ENCODE results near the gene C5orf34.

C5orf34 gene

DNA sequence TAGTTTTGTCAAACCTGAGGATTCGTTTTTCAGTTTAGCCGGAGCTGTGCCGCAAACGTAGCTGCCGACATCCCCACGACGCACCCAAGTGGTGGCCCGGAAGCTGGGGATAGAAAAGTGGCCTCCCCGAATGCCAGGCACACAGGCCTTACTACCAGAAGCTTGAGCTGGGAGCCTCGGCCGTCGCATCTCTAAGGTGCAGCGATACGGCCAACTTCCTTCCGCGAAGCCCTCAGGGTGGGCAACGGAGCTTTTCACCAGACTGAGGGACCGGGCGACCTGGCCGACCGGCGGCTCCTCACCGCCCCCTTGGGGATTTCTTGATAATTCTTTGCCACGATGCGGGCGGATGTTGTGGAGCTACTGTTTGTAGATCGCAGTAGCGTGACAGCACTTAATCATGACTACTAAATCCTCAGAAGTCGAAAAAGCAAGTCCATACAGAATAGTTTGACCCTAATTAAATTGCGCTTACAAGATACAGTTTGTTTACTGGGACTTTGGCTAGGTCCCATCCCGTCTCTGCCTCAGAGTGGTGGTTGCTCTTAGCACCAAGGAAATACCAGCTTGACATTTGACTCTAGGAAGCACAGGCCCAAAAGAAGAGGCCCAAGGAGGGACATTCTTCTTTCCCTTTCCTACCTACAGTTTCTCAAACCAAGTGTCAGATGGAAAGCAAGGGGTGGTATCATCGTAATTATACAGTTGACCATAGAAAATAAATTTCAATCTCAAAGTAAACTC lies 30.7 kb downstream of the C5orf34 start:
- Histone ChIP-seq H3K36me3 (replicated peaks; ENCODE audit: insufficient read depth, low read length) (no peaks in the 10 kb centered on the region), H3K4me2 (ENCODE audit: low read depth, low read length) (peak overlapping the region; percentile 99), H3F3A (ENCODE audit: insufficient read depth, low read length) (peaks cover 18% of the 10 kb centered on the region), H3K27ac (ENCODE audit: low read length) (peak overlapping the region; percentile 94), H3K9me2 (replicated peaks; ENCODE audit: insufficient read depth, low read length) (no peaks in the 10 kb centered on the region), H3K27me3 (replicated peaks; ENCODE audit: insufficient read depth, low read length) (no peaks in the 10 kb centered on the region), H3K9me3 (replicated peaks; ENCODE audit: insufficient read depth, low read length) (no peaks in the 10 kb centered on the region), H4K20me1 (ENCODE audit: insufficient read depth, low read length) (no peaks in the 10 kb centered on the region), H2AFZ (ENCODE audit: low read length) (peak overlapping the region; percentile 96), H3K4me3 (ENCODE audit: low read length) (peak overlapping the region; percentile 91), H3K4me1 (ENCODE audit: low read length) (peaks cover 7% of the 10 kb centered on the region), H3K9ac (ENCODE audit: low read length) (peak overlapping the region; percentile 96), H3K79me2 (ENCODE audit: low read length) (peaks cover 16% of the 10 kb centered on the region)
- TF ChIP-seq, protein P1, sequence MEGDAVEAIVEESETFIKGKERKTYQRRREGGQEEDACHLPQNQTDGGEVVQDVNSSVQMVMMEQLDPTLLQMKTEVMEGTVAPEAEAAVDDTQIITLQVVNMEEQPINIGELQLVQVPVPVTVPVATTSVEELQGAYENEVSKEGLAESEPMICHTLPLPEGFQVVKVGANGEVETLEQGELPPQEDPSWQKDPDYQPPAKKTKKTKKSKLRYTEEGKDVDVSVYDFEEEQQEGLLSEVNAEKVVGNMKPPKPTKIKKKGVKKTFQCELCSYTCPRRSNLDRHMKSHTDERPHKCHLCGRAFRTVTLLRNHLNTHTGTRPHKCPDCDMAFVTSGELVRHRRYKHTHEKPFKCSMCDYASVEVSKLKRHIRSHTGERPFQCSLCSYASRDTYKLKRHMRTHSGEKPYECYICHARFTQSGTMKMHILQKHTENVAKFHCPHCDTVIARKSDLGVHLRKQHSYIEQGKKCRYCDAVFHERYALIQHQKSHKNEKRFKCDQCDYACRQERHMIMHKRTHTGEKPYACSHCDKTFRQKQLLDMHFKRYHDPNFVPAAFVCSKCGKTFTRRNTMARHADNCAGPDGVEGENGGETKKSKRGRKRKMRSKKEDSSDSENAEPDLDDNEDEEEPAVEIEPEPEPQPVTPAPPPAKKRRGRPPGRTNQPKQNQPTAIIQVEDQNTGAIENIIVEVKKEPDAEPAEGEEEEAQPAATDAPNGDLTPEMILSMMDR (IDR thresholded peaks at IDR 0.05; ENCODE audit: low read length): peak; percentile 77
- no peak for TF ChIP-seq EZH2 (optimal IDR thresholded peaks at IDR 0.05; ENCODE audit: low read depth, low read length)
- peak; percentile 89 for DNase-seq

DNA sequence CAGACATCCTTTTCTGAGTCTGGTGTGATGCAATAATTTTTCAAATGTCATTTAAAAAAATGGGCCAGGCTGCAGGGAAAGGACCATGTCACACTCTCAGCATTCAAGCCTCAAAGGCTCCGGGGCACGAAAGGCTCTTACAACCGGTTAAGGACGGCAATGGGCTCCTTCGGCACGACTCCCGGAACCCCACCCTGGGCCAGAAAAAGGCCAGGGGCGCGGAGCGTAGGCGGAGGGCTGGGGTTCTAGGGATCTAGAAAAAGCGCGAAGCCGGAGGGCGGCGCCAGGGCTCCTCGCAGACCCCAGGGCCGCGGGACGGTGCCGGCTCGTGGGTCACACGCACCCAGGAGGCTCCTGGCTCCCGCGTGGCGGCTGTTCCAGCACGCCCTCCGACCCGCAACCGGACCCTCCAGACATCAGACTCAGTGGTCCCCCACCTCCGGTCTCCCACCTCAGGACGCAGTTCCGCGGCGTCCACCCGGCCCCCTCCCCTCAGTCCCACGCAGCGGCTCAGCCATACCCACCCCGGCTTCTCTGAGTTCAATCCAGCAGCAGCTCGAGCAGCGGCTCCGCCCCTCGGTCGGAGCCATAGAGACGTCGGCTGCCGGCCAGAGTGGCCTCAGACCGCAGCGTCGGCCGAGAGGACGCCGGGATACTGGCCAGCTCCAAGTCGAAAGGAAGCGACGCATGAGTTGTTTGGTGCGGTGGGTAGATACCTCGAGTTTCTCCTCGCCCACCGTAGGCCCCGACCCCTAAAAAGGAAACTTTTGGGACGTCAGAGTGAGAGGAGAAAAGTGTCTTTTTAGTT lies 31.4 kb downstream of the C5orf34 start, which contains the start of gene TMEM267:
TMEM267 (minus strand) TSS at position 568 of the 808 bp plus-strand sequence. CDS start 29,896 bp downstream, outside the sequence.
- H3F3A ChIP-seq (ENCODE audit: insufficient read depth, low read length): peaks cover 18% of the 10 kb centered on the region
- TF ChIP-seq EZH2 (optimal IDR thresholded peaks at IDR 0.05; ENCODE audit: low read depth, low read length) (no peak), EZH2phosphoT487 (IDR thresholded peaks at IDR 0.05; ENCODE audit: low read length) (no peak)
- TF ChIP-seq, protein P1 (IDR thresholded peaks at IDR 0.05; ENCODE audit: low read length): no peak
- DNase-seq: peak; percentile 96
- H3K9ac ChIP-seq (ENCODE audit: low read length): peak within 1 kb of the TSS; percentile 96
- peak within 1 kb of the TSS; percentile 94 for H3K27ac ChIP-seq (ENCODE audit: low read length)
- no peaks in the 10 kb centered on the region for H3K27me3 ChIP-seq (replicated peaks; ENCODE audit: insufficient read depth, low read length)
- H3K9me3 ChIP-seq (replicated peaks; ENCODE audit: insufficient read depth, low read length): no peaks in the 10 kb centered on the region
- H3K4me3 ChIP-seq (ENCODE audit: low read length): peak within 1 kb of the TSS; percentile 91
- no peaks in the 10 kb centered on the region for H3K36me3 ChIP-seq (replicated peaks; ENCODE audit: insufficient read depth, low read length)
- H3K79me2 ChIP-seq (ENCODE audit: low read length): peaks cover 16% of the 10 kb centered on the region
- peaks cover 7% of the 10 kb centered on the region for H3K4me1 ChIP-seq (ENCODE audit: low read length)
- no peaks in the 10 kb centered on the region for H4K20me1 ChIP-seq (ENCODE audit: insufficient read depth, low read length)
- H3K9me2 ChIP-seq (replicated peaks; ENCODE audit: insufficient read depth, low read length): no peaks in the 10 kb centered on the region
- peak within 1 kb of the TSS; percentile 99 for H3K4me2 ChIP-seq (ENCODE audit: low read depth, low read length)
- peak within 1 kb of the TSS; percentile 96 for H2AFZ ChIP-seq (ENCODE audit: low read length)

DNA sequence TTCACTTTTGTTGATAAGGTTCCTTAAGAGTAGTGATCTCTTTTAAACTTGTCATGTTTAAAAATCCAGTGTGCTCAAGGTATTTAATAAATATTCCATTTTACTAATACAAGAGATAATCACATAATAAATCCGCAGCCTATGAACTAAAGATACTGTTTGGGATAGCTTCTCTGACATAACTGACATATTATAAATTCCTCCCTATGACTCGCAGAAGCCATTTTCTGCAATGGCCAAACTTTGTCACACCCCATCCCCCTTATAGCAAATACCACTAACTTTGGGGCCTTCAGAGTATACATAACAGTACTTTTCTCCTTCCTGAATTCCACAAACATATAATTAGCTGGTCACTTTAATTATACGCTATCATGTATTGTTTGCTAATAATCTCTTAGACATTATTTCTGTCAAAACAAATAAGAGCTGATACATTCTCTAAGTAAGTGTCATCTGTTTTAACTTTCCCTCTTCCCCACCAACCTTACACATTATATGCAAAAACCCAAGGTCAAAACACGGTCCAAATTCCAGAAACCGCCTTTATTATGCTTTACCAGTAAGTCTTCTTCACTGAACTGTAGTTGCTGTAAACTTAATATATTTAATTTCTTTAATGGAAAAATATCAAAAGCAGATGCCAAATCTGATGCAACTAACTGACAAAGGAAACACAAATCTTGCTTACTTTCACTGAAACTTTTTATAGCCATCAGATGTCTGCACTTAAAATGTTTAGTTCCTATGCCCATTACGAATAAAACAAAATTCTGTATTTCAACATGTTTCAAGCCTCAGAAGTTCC lies 32.3 kb downstream of the C5orf34 start:
- no peak for DNase-seq
- Histone ChIP-seq H3K36me3 (replicated peaks; ENCODE audit: insufficient read depth, low read length) (no peaks in the 10 kb centered on the region), H3F3A (ENCODE audit: insufficient read depth, low read length) (peaks cover 18% of the 10 kb centered on the region), H3K4me3 (ENCODE audit: low read length) (peak overlapping the region; percentile 91), H2AFZ (ENCODE audit: low read length) (peak overlapping the region; percentile 96), H3K27ac (ENCODE audit: low read length) (peak overlapping the region; percentile 94; the same call in 1 of the 2 replicates), H3K4me1 (ENCODE audit: low read length) (peaks cover 7% of the 10 kb centered on the region), H3K9me3 (replicated peaks; ENCODE audit: insufficient read depth, low read length) (no peaks in the 10 kb centered on the region), H3K9me2 (replicated peaks; ENCODE audit: insufficient read depth, low read length) (no peaks in the 10 kb centered on the region), H3K9ac (ENCODE audit: low read length) (peak overlapping the region; percentile 96), H3K4me2 (ENCODE audit: low read depth, low read length) (peak overlapping the region; percentile 99), H4K20me1 (ENCODE audit: insufficient read depth, low read length) (no peaks in the 10 kb centered on the region), H3K27me3 (replicated peaks; ENCODE audit: insufficient read depth, low read length) (no peaks in the 10 kb centered on the region), H3K79me2 (ENCODE audit: low read length) (peaks cover 16% of the 10 kb centered on the region)
- no peak for TF ChIP-seq EZH2 (optimal IDR thresholded peaks at IDR 0.05; ENCODE audit: low read depth, low read length)
- TF ChIP-seq, protein P1 (IDR thresholded peaks at IDR 0.05; ENCODE audit: low read length): no peak
- no peak for TF ChIP-seq EZH2phosphoT487 (IDR thresholded peaks at IDR 0.05; ENCODE audit: low read length)
